SK-N-SH (cell line): Measurements from ENCODE around the gene PLOD1.

Source experiments
- EP300 ChIP-seq, 2 experiments: IDR thresholded peaks; 2 replicates each; pipeline versions ENCODE4 v1.4.0 to v1.6.1; 2012; ENCODE audit warnings: borderline replicate concordance in 1 of 2, low read depth in 1 of 2, low read length in 1 of 2
- FOXM1 ChIP-seq: IDR thresholded peaks from 2 replicates; pipeline ENCODE4 v1.4.0; 2012; ENCODE audit warnings: low read depth, mild to moderate bottlenecking
- JUND ChIP-seq: IDR thresholded peaks from 2 replicates; pipeline ENCODE4 v1.4.0; 2012
- NRF1 ChIP-seq: IDR thresholded peaks from 2 replicates; pipeline ENCODE4 v1.6.1; 2012; ENCODE audit warnings: low read depth, mild to moderate bottlenecking, low read length
- RAD21 ChIP-seq: IDR thresholded peaks from 2 replicates; pipeline ENCODE4 v1.6.1; 2012; ENCODE audit warnings: mild to moderate bottlenecking, low read length
- RCOR1 ChIP-seq: fragments of 150-350 bp; IDR thresholded peaks from 2 replicates; pipeline ENCODE4 v1.6.1; 2017; ENCODE audit warnings: antibody characterized with exemption, low read length
- REST ChIP-seq: IDR thresholded peaks from 2 replicates; pipeline ENCODE4 v1.6.1; 2012; ENCODE audit warnings: mild to moderate bottlenecking, low read depth, low read length, moderate library complexity
- RXRA ChIP-seq: IDR thresholded peaks from 2 replicates; pipeline ENCODE4 v1.4.0; 2012; ENCODE audit warnings: low read depth, mild to moderate bottlenecking, borderline replicate concordance
- SMC3 ChIP-seq: IDR thresholded peaks from 2 replicates; pipeline ENCODE4 v1.6.1; 2012; ENCODE audit warnings: low read depth, low read length, improper control_type of control experiment
- TAF1 ChIP-seq: IDR thresholded peaks from 2 replicates; pipeline ENCODE4 v1.6.1; 2012; ENCODE audit warnings: low read depth, mild to moderate bottlenecking, low read length, moderate library complexity, borderline replicate concordance
- USF2 ChIP-seq: fragments of 150-350 bp; IDR thresholded peaks from 2 replicates; pipeline ENCODE4 v1.6.1; 2017; ENCODE audit warnings: antibody characterized with exemption, low read length, low read depth, borderline replicate concordance
- ZBTB33 ChIP-seq: IDR thresholded peaks from 2 replicates; pipeline ENCODE4 v1.4.0; 2012; ENCODE audit warnings: low read depth, borderline replicate concordance
- TF ChIP-seq, protein P1 (sequence below): fragments of 200-600 bp; sonication (generic); IDR thresholded peaks from 2 replicates; pipeline ENCODE4 v1.6.1; 2017; ENCODE audit warnings: antibody characterized with exemption, mild to moderate bottlenecking, moderate library complexity

- TF ChIP-seq, protein P1, sequence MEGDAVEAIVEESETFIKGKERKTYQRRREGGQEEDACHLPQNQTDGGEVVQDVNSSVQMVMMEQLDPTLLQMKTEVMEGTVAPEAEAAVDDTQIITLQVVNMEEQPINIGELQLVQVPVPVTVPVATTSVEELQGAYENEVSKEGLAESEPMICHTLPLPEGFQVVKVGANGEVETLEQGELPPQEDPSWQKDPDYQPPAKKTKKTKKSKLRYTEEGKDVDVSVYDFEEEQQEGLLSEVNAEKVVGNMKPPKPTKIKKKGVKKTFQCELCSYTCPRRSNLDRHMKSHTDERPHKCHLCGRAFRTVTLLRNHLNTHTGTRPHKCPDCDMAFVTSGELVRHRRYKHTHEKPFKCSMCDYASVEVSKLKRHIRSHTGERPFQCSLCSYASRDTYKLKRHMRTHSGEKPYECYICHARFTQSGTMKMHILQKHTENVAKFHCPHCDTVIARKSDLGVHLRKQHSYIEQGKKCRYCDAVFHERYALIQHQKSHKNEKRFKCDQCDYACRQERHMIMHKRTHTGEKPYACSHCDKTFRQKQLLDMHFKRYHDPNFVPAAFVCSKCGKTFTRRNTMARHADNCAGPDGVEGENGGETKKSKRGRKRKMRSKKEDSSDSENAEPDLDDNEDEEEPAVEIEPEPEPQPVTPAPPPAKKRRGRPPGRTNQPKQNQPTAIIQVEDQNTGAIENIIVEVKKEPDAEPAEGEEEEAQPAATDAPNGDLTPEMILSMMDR, result no peak
- no peak for TF ChIP-seq RAD21
- no peak for TF ChIP-seq REST
- TF ChIP-seq FOXM1, result no peak
- TF ChIP-seq RXRA, result no peak
- no peak for TF ChIP-seq NRF1
- no peak for TF ChIP-seq TAF1
- no peak for TF ChIP-seq RCOR1
- TF ChIP-seq SMC3, result no peak
- TF ChIP-seq EP300 (IDR thresholded peaks at IDR 0.05; ENCODE audit: borderline replicate concordance in 1 of 2, low read depth in 1 of 2, low read length in 1 of 2), result no peak
- TF ChIP-seq USF2, result no peak
- no peak for TF ChIP-seq JUND
- no peak for TF ChIP-seq ZBTB33
Observed at GRCh38 chr1:11999236-11999635, 64.7 kb downstream of the PLOD1 start.
